Measurements from ENCODE around the gene ARL1.

- TF ChIP-seq CTCF (IDR thresholded peaks at IDR 0.05) = no peak
- no peak for TF ChIP-seq POLR2A (IDR thresholded peaks at IDR 0.05)
Observed at GRCh38 chr12:101439236-101439635, 31.7 kb upstream of the ARL1 start.
